WTC11 (cell line): ENCODE data around the gene CLDND2. TPM values are rescaled to one million over a fixed set of nuclear protein-coding genes. Genes with fewer than 3 reads are reported as not detected.
A peak's percentile ranks its signal among the peaks of the same experiment; 100 is the strongest.

ENCODE experiments used
- ATAC-seq: fragments of 200-7000 bp; cut with Tn5 transposase; 2 replicates; pipeline ENCODE4 v1.10.0; 2021; ENCODE audit warnings: mild to moderate bottlenecking, moderate library complexity
- CTCF ChIA-PET: fragments of 300-600 bp; sonication (Branson Sonifier 250); formaldehyde crosslinking; loops from one replicate; lab custom pipeline; 2021; ENCODE audit warnings: antibody characterized with exemption; lab: Charles Lee
- POLR2A ChIA-PET: fragments of 350-600 bp; sonication (Branson Sonifier 250); formaldehyde crosslinking; loops from one replicate; lab custom pipeline; 2021; ENCODE audit warnings: antibody characterized with exemption; lab: Charles Lee
- DNase-seq: peaks from one replicate; pipeline ENCODE4 v3.0.0; 2021; ENCODE audit warnings: low spot score
- H3K27ac Mint-ChIP-seq: 2 replicates; pipeline ENCODE4 v1.8.0; 2021; ENCODE audit warnings: mixed read lengths
- H3K27me3 Mint-ChIP-seq: 2 replicates; pipeline ENCODE4 v1.8.0; 2021; ENCODE audit warnings: low read depth, mild to moderate bottlenecking, moderate library complexity, mixed read lengths
- H3K36me3 Mint-ChIP-seq: 2 replicates; pipeline ENCODE4 v1.8.0; 2021; ENCODE audit warnings: mixed read lengths
- H3K4me1 Mint-ChIP-seq: 2 replicates; pipeline ENCODE4 v1.8.0; 2022; ENCODE audit warnings: mixed read lengths
- H3K4me3 Mint-ChIP-seq: 2 replicates; pipeline ENCODE4 v1.8.0; 2021; ENCODE audit warnings: mild to moderate bottlenecking, moderate library complexity, mixed read lengths
- H3K9me3 Mint-ChIP-seq: 2 replicates; pipeline ENCODE4 v1.8.0; 2021; ENCODE audit warnings: mixed read lengths
- GABPB1 ChIP-seq: sonication (generic); formaldehyde crosslinking; IDR thresholded peaks from 2 replicates; pipeline ENCODE4 v1.8.1; 2023; ENCODE audit warnings: mild to moderate bottlenecking, missing genetic modification reagents
- MXD4 ChIP-seq: fragments of 250-450 bp; sonication (Bioruptor Pico); IDR thresholded peaks from 2 replicates; pipeline ENCODE4 v1.8.0; 2021; ENCODE audit warnings: mild to moderate bottlenecking, moderate library complexity, borderline replicate concordance
- NFATC4 ChIP-seq: fragments of 250-450 bp; sonication (Bioruptor Pico); IDR thresholded peaks from 2 replicates; pipeline ENCODE4 v1.9.0; 2021; ENCODE audit warnings: mild to moderate bottlenecking
- NFE2L1 ChIP-seq: sonication (generic); formaldehyde crosslinking; IDR thresholded peaks from 2 replicates; pipeline ENCODE4 v1.8.1; 2023; ENCODE audit warnings: missing genetic modification reagents
- SMAD3 ChIP-seq: sonication (generic); formaldehyde crosslinking; IDR thresholded peaks from 2 replicates; pipeline ENCODE4 v1.8.0; 2022; ENCODE audit warnings: missing genetic modification reagents, mild to moderate bottlenecking, borderline replicate concordance
- ZNF416 ChIP-seq: fragments of 250-450 bp; sonication (Bioruptor Pico); IDR thresholded peaks from 2 replicates; pipeline ENCODE4 v1.9.0; 2021; ENCODE audit warnings: mild to moderate bottlenecking, inconsistent platforms
- total RNA-seq: library from RNA; stranded (reverse); gene quantifications from 3 replicates; pipeline ENCODE4 v1.2.3, GENCODE V29; 2021
- TF ChIP-seq, protein P1 (sequence below): sonication (generic); formaldehyde crosslinking; conservative IDR thresholded peaks from 2 replicates; pipeline ENCODE4 v1.8.1; 2023; ENCODE audit warnings: mild to moderate bottlenecking, low read depth, missing genetic modification reagents, moderate library complexity
- TF ChIP-seq, protein P2 (sequence below): fragments of 250-450 bp; sonication (Bioruptor Pico); IDR thresholded peaks from 2 replicates; pipeline ENCODE4 v1.9.0; 2021; ENCODE audit warnings: mild to moderate bottlenecking, borderline replicate concordance
- TF ChIP-seq, protein P3 (sequence below): sonication (generic); formaldehyde crosslinking; IDR thresholded peaks from 2 replicates; pipeline ENCODE4 v1.8.0; 2022; ENCODE audit warnings: mild to moderate bottlenecking, missing genetic modification reagents
- TF ChIP-seq, protein P4 (sequence below): fragments of 250-450 bp; sonication (Bioruptor Pico); IDR thresholded peaks from 2 replicates; pipeline ENCODE4 v1.9.0; 2021; ENCODE audit warnings: mild to moderate bottlenecking

The CLDND2 gene
- total RNA-seq, 1 experiment from 2014 or later: 1.7 TPM

DNA sequence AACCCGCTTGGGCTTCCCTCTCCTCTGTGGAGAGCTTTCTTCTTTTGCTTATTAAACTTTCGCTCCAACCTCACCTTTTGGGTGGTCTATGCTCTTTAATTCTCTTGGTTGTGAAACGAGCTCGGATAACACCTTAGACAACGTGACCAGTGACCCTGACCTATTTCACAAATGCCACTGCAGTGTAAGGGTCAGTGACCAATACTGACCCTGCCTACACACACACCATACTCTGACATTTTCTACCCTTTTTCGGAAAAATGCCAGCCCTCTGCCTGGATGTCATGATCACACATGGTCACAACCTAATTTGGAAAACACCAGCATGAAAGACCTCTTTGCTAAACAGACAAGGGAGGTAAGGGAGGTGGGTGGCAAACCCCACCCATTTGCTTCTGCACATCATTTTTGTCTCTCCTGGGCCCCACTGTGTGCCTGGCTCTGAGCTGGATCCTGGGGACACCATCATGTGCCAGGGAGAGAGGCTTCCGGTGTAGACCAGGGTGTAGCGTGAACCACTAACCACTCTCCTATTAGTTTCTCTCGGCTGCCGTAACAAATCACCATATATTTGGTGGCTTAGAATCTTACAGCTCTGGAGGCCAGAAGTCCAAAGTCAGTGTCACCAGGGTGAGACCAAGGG, 12.5 kb downstream of the CLDND2 start:
- H3K27me3 Mint-ChIP-seq: no peaks in the 10 kb centered on the region
- H3K4me1 Mint-ChIP-seq: peaks cover 15% of the 10 kb centered on the region
- TF ChIP-seq, protein P1, sequence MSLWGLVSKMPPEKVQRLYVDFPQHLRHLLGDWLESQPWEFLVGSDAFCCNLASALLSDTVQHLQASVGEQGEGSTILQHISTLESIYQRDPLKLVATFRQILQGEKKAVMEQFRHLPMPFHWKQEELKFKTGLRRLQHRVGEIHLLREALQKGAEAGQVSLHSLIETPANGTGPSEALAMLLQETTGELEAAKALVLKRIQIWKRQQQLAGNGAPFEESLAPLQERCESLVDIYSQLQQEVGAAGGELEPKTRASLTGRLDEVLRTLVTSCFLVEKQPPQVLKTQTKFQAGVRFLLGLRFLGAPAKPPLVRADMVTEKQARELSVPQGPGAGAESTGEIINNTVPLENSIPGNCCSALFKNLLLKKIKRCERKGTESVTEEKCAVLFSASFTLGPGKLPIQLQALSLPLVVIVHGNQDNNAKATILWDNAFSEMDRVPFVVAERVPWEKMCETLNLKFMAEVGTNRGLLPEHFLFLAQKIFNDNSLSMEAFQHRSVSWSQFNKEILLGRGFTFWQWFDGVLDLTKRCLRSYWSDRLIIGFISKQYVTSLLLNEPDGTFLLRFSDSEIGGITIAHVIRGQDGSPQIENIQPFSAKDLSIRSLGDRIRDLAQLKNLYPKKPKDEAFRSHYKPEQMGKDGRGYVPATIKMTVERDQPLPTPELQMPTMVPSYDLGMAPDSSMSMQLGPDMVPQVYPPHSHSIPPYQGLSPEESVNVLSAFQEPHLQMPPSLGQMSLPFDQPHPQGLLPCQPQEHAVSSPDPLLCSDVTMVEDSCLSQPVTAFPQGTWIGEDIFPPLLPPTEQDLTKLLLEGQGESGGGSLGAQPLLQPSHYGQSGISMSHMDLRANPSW: no peak
- TF ChIP-seq NFATC4 (CRISPR knock-in tag) (no peak), ZNF416 (CRISPR knock-in tag) (no peak)
- TF ChIP-seq, protein P2, sequence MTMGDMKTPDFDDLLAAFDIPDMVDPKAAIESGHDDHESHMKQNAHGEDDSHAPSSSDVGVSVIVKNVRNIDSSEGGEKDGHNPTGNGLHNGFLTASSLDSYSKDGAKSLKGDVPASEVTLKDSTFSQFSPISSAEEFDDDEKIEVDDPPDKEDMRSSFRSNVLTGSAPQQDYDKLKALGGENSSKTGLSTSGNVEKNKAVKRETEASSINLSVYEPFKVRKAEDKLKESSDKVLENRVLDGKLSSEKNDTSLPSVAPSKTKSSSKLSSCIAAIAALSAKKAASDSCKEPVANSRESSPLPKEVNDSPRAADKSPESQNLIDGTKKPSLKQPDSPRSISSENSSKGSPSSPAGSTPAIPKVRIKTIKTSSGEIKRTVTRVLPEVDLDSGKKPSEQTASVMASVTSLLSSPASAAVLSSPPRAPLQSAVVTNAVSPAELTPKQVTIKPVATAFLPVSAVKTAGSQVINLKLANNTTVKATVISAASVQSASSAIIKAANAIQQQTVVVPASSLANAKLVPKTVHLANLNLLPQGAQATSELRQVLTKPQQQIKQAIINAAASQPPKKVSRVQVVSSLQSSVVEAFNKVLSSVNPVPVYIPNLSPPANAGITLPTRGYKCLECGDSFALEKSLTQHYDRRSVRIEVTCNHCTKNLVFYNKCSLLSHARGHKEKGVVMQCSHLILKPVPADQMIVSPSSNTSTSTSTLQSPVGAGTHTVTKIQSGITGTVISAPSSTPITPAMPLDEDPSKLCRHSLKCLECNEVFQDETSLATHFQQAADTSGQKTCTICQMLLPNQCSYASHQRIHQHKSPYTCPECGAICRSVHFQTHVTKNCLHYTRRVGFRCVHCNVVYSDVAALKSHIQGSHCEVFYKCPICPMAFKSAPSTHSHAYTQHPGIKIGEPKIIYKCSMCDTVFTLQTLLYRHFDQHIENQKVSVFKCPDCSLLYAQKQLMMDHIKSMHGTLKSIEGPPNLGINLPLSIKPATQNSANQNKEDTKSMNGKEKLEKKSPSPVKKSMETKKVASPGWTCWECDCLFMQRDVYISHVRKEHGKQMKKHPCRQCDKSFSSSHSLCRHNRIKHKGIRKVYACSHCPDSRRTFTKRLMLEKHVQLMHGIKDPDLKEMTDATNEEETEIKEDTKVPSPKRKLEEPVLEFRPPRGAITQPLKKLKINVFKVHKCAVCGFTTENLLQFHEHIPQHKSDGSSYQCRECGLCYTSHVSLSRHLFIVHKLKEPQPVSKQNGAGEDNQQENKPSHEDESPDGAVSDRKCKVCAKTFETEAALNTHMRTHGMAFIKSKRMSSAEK (CRISPR knock-in tag): no peak
- H3K36me3 Mint-ChIP-seq: no peaks in the 10 kb centered on the region
- ATAC-seq: no peak
- H3K27ac Mint-ChIP-seq: no peak overlapping the region; the same call in 1 of the 2 replicates
- H3K4me3 Mint-ChIP-seq: no peak overlapping the region
- CTCF ChIA-PET: interaction anchor here (1.0 to 1.7 kb wide), 3 partner anchors 17 to 51 kb away, joined by 3 read pairs; no protein-coding TSS in a partner anchor
- DNase-seq: no peak
- POLR2A ChIA-PET: no interaction called here
- no peaks in the 10 kb centered on the region for H3K9me3 Mint-ChIP-seq

DNA sequence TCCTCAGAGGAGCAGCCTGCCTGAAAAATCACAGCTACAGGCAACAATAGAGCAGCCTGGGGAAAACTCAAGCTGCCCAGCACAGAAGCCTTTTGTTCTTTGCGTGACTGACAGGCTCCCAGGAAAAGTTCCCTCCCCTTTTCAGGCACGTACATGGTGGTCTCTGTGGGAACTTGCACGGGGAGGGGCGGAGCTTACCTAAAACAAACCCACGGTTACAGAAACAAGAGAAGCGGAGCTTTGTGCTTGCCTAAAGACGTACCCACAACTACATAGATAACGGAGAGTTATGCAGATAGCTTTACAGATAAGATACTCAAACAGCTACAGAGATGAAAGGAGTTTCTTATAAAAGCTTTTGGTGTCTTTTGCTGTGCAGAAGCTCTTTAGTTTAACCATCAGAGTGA, 14.1 kb downstream of the CLDND2 start:
- peak; percentile 60 for DNase-seq
- H3K36me3 Mint-ChIP-seq: peaks cover 5% of the 10 kb centered on the region; the same call in 1 of the 2 replicates
- POLR2A ChIA-PET: interaction anchor here (1.9 kb wide), 1 partner anchor 13 kb away, joined by 6 read pairs; no protein-coding TSS in a partner anchor
- ATAC-seq: peak; percentile 93
- no peak overlapping the region for H3K4me3 Mint-ChIP-seq
- peaks cover 15% of the 10 kb centered on the region for H3K4me1 Mint-ChIP-seq
- TF ChIP-seq ZNF416 (CRISPR knock-in tag) (no peak), SMAD3 (CRISPR knock-in tag) (no peak), MXD4 (no peak), GABPB1 (CRISPR knock-in tag) (no peak)
- H3K9me3 Mint-ChIP-seq: no peaks in the 10 kb centered on the region
- CTCF ChIA-PET: interaction anchor here (0.8 to 1.7 kb wide), 6 partner anchors 15 to 67 kb away, joined by 3 to 10 read pairs (median 4); partner anchors contain the start of gene C19orf84
- peak overlapping the region; percentile 34 for H3K27ac Mint-ChIP-seq
- no peaks in the 10 kb centered on the region for H3K27me3 Mint-ChIP-seq

DNA sequence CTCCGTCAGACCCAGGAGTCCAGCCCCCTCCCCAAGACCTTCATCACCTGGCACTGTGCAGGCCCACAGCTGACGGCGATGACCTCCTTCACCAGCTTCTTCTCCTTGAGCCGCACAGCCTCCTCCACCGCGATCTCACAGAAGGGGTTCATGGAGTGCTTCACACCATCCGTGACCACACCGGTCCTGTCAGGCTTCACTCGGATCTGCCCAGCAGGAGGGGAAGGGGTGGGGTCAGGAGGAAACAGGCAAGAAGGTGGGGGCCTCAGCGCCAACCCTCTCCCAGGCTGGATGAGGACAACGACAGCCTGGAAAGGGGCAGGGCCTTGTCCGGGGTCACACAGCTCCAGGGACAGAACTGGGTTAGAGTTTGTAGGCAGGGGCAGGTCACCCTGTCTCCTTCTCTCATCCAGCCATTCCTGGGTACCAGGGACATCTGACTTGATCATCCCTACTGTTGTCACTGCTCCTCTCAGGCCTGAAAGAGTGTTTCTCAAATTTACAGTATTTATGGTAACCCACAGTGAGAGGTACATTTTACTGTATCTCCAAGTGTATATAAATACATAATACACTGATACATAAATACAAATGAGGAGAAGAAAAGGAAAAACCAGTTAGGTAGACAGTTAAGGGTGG, 14.6 kb downstream of the CLDND2 start:
- peak; percentile 57 for ATAC-seq
- Mint-ChIP-seq H3K4me3 (no peak overlapping the region), H3K4me1 (peaks cover 15% of the 10 kb centered on the region), H3K27me3 (no peaks in the 10 kb centered on the region), H3K27ac (peak overlapping the region; percentile 35; the same call in 1 of the 2 replicates), H3K9me3 (no peaks in the 10 kb centered on the region), H3K36me3 (peaks cover 5% of the 10 kb centered on the region; the same call in 1 of the 2 replicates)
- TF ChIP-seq, protein P3, sequence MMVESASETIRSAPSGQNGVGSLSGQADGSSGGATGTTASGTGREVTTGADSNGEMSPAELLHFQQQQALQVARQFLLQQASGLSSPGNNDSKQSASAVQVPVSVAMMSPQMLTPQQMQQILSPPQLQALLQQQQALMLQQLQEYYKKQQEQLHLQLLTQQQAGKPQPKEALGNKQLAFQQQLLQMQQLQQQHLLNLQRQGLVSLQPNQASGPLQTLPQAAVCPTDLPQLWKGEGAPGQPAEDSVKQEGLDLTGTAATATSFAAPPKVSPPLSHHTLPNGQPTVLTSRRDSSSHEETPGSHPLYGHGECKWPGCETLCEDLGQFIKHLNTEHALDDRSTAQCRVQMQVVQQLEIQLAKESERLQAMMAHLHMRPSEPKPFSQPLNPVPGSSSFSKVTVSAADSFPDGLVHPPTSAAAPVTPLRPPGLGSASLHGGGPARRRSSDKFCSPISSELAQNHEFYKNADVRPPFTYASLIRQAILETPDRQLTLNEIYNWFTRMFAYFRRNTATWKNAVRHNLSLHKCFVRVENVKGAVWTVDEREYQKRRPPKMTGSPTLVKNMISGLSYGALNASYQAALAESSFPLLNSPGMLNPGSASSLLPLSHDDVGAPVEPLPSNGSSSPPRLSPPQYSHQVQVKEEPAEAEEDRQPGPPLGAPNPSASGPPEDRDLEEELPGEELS (CRISPR knock-in tag): 0 out of 2 replicates have a peak, but pooled peaks have one; percentile 37
- TF ChIP-seq, protein P4, sequence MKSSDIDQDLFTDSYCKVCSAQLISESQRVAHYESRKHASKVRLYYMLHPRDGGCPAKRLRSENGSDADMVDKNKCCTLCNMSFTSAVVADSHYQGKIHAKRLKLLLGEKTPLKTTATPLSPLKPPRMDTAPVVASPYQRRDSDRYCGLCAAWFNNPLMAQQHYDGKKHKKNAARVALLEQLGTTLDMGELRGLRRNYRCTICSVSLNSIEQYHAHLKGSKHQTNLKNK (CRISPR knock-in tag): no peak
- no peak for TF ChIP-seq NFE2L1 (CRISPR knock-in tag)
- ChIA-PET CTCF (interaction anchor here (0.8 to 1.7 kb wide), 6 partner anchors 15 to 68 kb away, joined by 3 to 10 read pairs (median 4); partner anchors contain the start of gene C19orf84), POLR2A (interaction anchor here (1.9 kb wide), 1 partner anchor 14 kb away, joined by 6 read pairs; no protein-coding TSS in a partner anchor)
- no peak for DNase-seq
